SU-DHL-6 (cell line): ENCODE results near the gene EVX2.

Experiments used
- H2AFZ ChIP-seq: fragments of 200-600 bp; sonication (generic); 2 replicates; pipeline ENCODE4 v1.6.1; 2014; ENCODE audit warnings: low read depth, mild to moderate bottlenecking, moderate library complexity, mixed read lengths, antibody characterized with exemption, low read length; ENCODE audit not compliant: severe bottlenecking
- H3F3A ChIP-seq: fragments of 200-600 bp; shearing (Covaris generic); 2 replicates; pipeline ENCODE4 v1.6.0; 2016; ENCODE audit warnings: antibody characterized with exemption, mild to moderate bottlenecking; ENCODE audit not compliant: insufficient read depth
- H3K27ac ChIP-seq: fragments of 200-600 bp; sonication (generic); 2 replicates; pipeline ENCODE4 v1.5.1; 2016; ENCODE audit warnings: low read depth, mild to moderate bottlenecking, low read length, moderate library complexity, mixed read lengths
- H3K27me3 ChIP-seq: fragments of 200-600 bp; sonication (generic), shearing (Covaris generic); 2 replicates; pipeline ENCODE4 v1.6.0; 2014; ENCODE audit warnings: mild to moderate bottlenecking, low read length
- H3K36me3 ChIP-seq: fragments of 200-600 bp; sonication (generic); 2 replicates; pipeline ENCODE4 v1.6.1; 2014; ENCODE audit warnings: mild to moderate bottlenecking, low read length, mixed read lengths
- H3K4me2 ChIP-seq: fragments of 300-600, 200-600 bp; shearing (Covaris generic), sonication (generic); 2 replicates; pipeline ENCODE4 v1.6.0; 2014; ENCODE audit warnings: low read length, low read depth, mild to moderate bottlenecking; ENCODE audit not compliant: poor library complexity, severe bottlenecking
- H3K4me3 ChIP-seq: fragments of 200-600 bp; sonication (generic); 2 replicates; pipeline ENCODE4 v1.5.1; 2014; ENCODE audit warnings: antibody characterized with exemption, low read length, mild to moderate bottlenecking, mixed read lengths; ENCODE audit not compliant: insufficient read depth, poor library complexity, severe bottlenecking
- H3K79me2 ChIP-seq: fragments of 200-600 bp; sonication (generic); 2 replicates; pipeline ENCODE4 v1.6.1; 2014; ENCODE audit warnings: mild to moderate bottlenecking, low read length, moderate library complexity; ENCODE audit not compliant: insufficient read depth
- H3K9ac ChIP-seq: fragments of 200-600 bp; sonication (generic); 2 replicates; pipeline ENCODE4 v1.7.0; 2014; ENCODE audit warnings: mild to moderate bottlenecking, low read length
- H3K9me2 ChIP-seq: fragments of 200-600 bp; sonication (generic); replicated peaks from 2 replicates; pipeline ENCODE4 v1.6.1; 2014; ENCODE audit warnings: low read length; ENCODE audit not compliant: insufficient read depth
- H3K9me3 ChIP-seq: fragments of 200-600 bp; sonication (generic); 2 replicates; pipeline ENCODE4 v1.6.1; 2014; ENCODE audit warnings: low read length, mixed read lengths; ENCODE audit not compliant: insufficient read depth
- H4K20me1 ChIP-seq: fragments of 200-600 bp; sonication (generic); 2 replicates; pipeline ENCODE4 v1.6.1; 2014; ENCODE audit warnings: low read depth, mild to moderate bottlenecking, antibody characterized with exemption, low read length, moderate library complexity, mixed read lengths
- CTCF ChIP-seq: fragments of 200-600 bp; sonication (generic); IDR thresholded peaks from one replicate; pipeline ENCODE4 v1.5.1; 2017; ENCODE audit warnings: antibody characterized with exemption, mild to moderate bottlenecking, low read length, moderate library complexity; ENCODE audit not compliant: insufficient read depth, poor library complexity, severe bottlenecking
- EZH2phosphoT487 ChIP-seq: fragments of 200-600 bp; sonication (generic), shearing (Covaris generic); conservative IDR thresholded peaks from 2 replicates; pipeline ENCODE4 v1.6.1; 2018; ENCODE audit warnings: mild to moderate bottlenecking, antibody characterized with exemption, low read length, moderate library complexity, mixed read lengths

The EVX2 gene

GRCh38 chr2:176038694-176039093 lies 45.1 kb downstream of the EVX2 start:
- Histone ChIP-seq H2AFZ (no peak overlapping the region), H3K36me3 (no peaks in the 10 kb centered on the region), H3K79me2 (no peaks in the 10 kb centered on the region), H4K20me1 (no peaks in the 10 kb centered on the region), H3K4me2 (no peak overlapping the region), H3K9me2 (no peaks in the 10 kb centered on the region), H3K4me3 (no peak overlapping the region), H3F3A (no peaks in the 10 kb centered on the region), H3K9ac (no peak overlapping the region), H3K27ac (no peak overlapping the region), H3K9me3 (no peaks in the 10 kb centered on the region), H3K27me3 (no peaks in the 10 kb centered on the region)
- TF ChIP-seq CTCF (no peak), EZH2phosphoT487 (no peak)

DNA sequence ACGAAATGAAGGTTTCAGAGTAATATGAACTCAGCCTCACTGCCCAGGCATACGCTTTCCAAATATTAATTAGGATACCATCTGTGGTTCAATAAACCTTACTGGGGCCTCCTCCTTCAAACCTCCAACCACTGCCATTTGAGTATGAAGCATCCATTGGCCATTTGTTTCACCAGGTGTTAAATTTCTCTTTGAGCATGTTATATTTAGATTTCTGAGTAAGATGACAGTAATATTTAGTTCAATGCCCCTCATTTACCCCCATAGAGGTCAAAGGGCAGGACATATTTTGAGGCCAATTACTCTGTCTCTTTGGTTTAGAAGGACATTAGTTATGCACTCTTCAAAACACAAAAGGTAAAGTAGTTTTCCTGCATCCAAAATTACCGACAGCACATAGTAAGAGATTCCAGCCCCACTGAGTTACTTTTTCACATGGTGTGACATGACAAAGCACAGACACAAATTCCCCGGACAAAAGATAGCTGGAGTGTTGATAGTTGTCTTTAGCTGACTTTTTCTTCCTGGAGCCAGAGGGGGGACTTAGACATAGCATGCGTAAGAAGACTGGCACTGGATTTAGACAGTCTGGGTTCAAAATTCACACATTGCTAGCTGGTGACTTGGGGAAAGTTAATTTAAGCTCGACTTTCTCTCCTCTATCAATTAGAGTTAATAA lies 48.6 kb downstream of the EVX2 start:
- Histone ChIP-seq H3K4me3 (no peak overlapping the region), H3F3A (no peaks in the 10 kb centered on the region), H3K27ac (no peak overlapping the region), H3K36me3 (no peaks in the 10 kb centered on the region), H3K9me2 (no peaks in the 10 kb centered on the region), H3K9me3 (no peaks in the 10 kb centered on the region), H3K4me2 (no peak overlapping the region), H3K27me3 (no peaks in the 10 kb centered on the region), H4K20me1 (no peaks in the 10 kb centered on the region), H3K9ac (no peak overlapping the region), H2AFZ (no peak overlapping the region), H3K79me2 (no peaks in the 10 kb centered on the region)
- TF ChIP-seq EZH2phosphoT487: no peak
- TF ChIP-seq CTCF: no peak

GRCh38 chr2:176027806-176028205 lies 56.0 kb downstream of the EVX2 start:
- no peaks in the 10 kb centered on the region for H3K27me3 ChIP-seq
- no peaks in the 10 kb centered on the region for H3K9me2 ChIP-seq
- TF ChIP-seq CTCF (no peak), EZH2phosphoT487 (no peak)
- H3K27ac ChIP-seq: no peak overlapping the region
- H3K36me3 ChIP-seq: no peaks in the 10 kb centered on the region
- H3K4me3 ChIP-seq: no peak overlapping the region
- no peak overlapping the region for H3K4me2 ChIP-seq
- no peaks in the 10 kb centered on the region for H3F3A ChIP-seq
- no peak overlapping the region for H3K9ac ChIP-seq
- H3K9me3 ChIP-seq: no peaks in the 10 kb centered on the region
- H4K20me1 ChIP-seq: no peaks in the 10 kb centered on the region
- no peak overlapping the region for H2AFZ ChIP-seq
- H3K79me2 ChIP-seq: no peaks in the 10 kb centered on the region
